ENCODE results near the gene DMKN.

The DMKN gene

GRCh38 chr19:35498984-35499527, 14.4 kb downstream of the DMKN start:
- Histone ChIP-seq H3K9me2 (replicated peaks; ENCODE audit: insufficient read depth, low read length) (no peaks in the 10 kb centered on the region), H4K20me1 (ENCODE audit: low read depth, low read length) (no peaks in the 10 kb centered on the region), H3K27ac (ENCODE audit: low read depth, low read length) (no peak overlapping the region), H3F3A (ENCODE audit: insufficient read depth) (no peaks in the 10 kb centered on the region), H3K27me3 (ENCODE audit: low read length) (no peaks in the 10 kb centered on the region), H2AFZ (ENCODE audit: low read depth, low read length, severe bottlenecking) (no peak overlapping the region), H3K36me3 (ENCODE audit: low read length) (no peaks in the 10 kb centered on the region), H3K4me2 (ENCODE audit: low read depth, low read length, poor library complexity, severe bottlenecking) (no peak overlapping the region), H3K9ac (ENCODE audit: low read length) (no peak overlapping the region), H3K4me3 (ENCODE audit: insufficient read depth, low read length, poor library complexity, severe bottlenecking) (no peak overlapping the region), H3K9me3 (ENCODE audit: insufficient read depth, low read length) (no peaks in the 10 kb centered on the region), H3K79me2 (ENCODE audit: insufficient read depth, low read length) (no peaks in the 10 kb centered on the region)
- TF ChIP-seq CTCF (IDR thresholded peaks at IDR 0.05; ENCODE audit: insufficient read depth, low read length, poor library complexity, severe bottlenecking): no peak

DNA sequence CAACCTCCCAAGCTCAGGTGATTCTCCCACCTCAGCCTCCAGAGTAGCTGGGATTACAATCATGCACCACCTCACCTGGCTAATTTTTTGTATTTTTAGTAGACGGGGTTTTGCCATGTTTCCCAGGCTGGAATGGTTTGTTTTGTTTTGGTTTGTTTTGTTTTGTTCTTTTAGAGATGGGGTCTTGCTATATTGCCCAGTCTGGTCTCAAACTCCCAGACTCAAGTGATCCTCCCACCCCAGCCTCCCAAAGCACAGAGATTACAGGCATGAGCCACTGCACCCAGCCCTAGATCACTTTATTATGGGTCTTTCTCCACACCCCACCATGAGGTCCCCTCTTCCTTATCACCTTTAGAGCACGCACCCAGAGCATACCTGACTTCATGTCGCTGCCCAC, 15.2 kb downstream of the DMKN start:
- Histone ChIP-seq H3K9me2 (replicated peaks; ENCODE audit: insufficient read depth, low read length) (no peaks in the 10 kb centered on the region), H3K9ac (ENCODE audit: low read length) (no peak overlapping the region), H3K79me2 (ENCODE audit: insufficient read depth, low read length) (no peaks in the 10 kb centered on the region), H3K4me3 (ENCODE audit: insufficient read depth, low read length, poor library complexity, severe bottlenecking) (no peak overlapping the region), H3K9me3 (ENCODE audit: insufficient read depth, low read length) (no peaks in the 10 kb centered on the region), H3K27ac (ENCODE audit: low read depth, low read length) (no peak overlapping the region), H3K27me3 (ENCODE audit: low read length) (no peaks in the 10 kb centered on the region), H2AFZ (ENCODE audit: low read depth, low read length, severe bottlenecking) (no peak overlapping the region), H4K20me1 (ENCODE audit: low read depth, low read length) (no peaks in the 10 kb centered on the region), H3K36me3 (ENCODE audit: low read length) (no peaks in the 10 kb centered on the region), H3K4me2 (ENCODE audit: low read depth, low read length, poor library complexity, severe bottlenecking) (no peak overlapping the region), H3F3A (ENCODE audit: insufficient read depth) (no peaks in the 10 kb centered on the region)
- TF ChIP-seq EZH2phosphoT487 (conservative IDR thresholded peaks at IDR 0.05; ENCODE audit: low read length): no peak

GRCh38 chr19:35497406-35497805, 16.0 kb downstream of the DMKN start:
- H3K36me3 ChIP-seq (ENCODE audit: low read length): no peaks in the 10 kb centered on the region
- H3K9me3 ChIP-seq (ENCODE audit: insufficient read depth, low read length): no peaks in the 10 kb centered on the region
- H3K9me2 ChIP-seq (replicated peaks; ENCODE audit: insufficient read depth, low read length): no peaks in the 10 kb centered on the region
- no peaks in the 10 kb centered on the region for H3K27me3 ChIP-seq (ENCODE audit: low read length)
- H2AFZ ChIP-seq (ENCODE audit: low read depth, low read length, severe bottlenecking): no peak overlapping the region
- TF ChIP-seq CTCF (IDR thresholded peaks at IDR 0.05; ENCODE audit: insufficient read depth, low read length, poor library complexity, severe bottlenecking): no peak
- no peak for TF ChIP-seq EZH2phosphoT487 (conservative IDR thresholded peaks at IDR 0.05; ENCODE audit: low read length)
- H3F3A ChIP-seq (ENCODE audit: insufficient read depth): no peaks in the 10 kb centered on the region
- no peaks in the 10 kb centered on the region for H3K79me2 ChIP-seq (ENCODE audit: insufficient read depth, low read length)
- H3K27ac ChIP-seq (ENCODE audit: low read depth, low read length): no peak overlapping the region
- no peaks in the 10 kb centered on the region for H4K20me1 ChIP-seq (ENCODE audit: low read depth, low read length)
- H3K9ac ChIP-seq (ENCODE audit: low read length): no peak overlapping the region
- H3K4me3 ChIP-seq (ENCODE audit: insufficient read depth, low read length, poor library complexity, severe bottlenecking): no peak overlapping the region
- no peak overlapping the region for H3K4me2 ChIP-seq (ENCODE audit: low read depth, low read length, poor library complexity, severe bottlenecking)

GRCh38 chr19:35495107-35496064, 18.1 kb downstream of the DMKN start:
- Histone ChIP-seq H3K9me2 (replicated peaks; ENCODE audit: insufficient read depth, low read length) (no peaks in the 10 kb centered on the region), H3K4me2 (ENCODE audit: low read depth, low read length, poor library complexity, severe bottlenecking) (no peak overlapping the region), H3K79me2 (ENCODE audit: insufficient read depth, low read length) (no peaks in the 10 kb centered on the region), H3K36me3 (ENCODE audit: low read length) (no peaks in the 10 kb centered on the region), H3F3A (ENCODE audit: insufficient read depth) (no peaks in the 10 kb centered on the region), H3K9ac (ENCODE audit: low read length) (no peak overlapping the region), H3K4me3 (ENCODE audit: insufficient read depth, low read length, poor library complexity, severe bottlenecking) (no peak overlapping the region), H3K27ac (ENCODE audit: low read depth, low read length) (no peak overlapping the region), H3K9me3 (ENCODE audit: insufficient read depth, low read length) (no peaks in the 10 kb centered on the region), H3K27me3 (ENCODE audit: low read length) (no peaks in the 10 kb centered on the region), H2AFZ (ENCODE audit: low read depth, low read length, severe bottlenecking) (no peak overlapping the region), H4K20me1 (ENCODE audit: low read depth, low read length) (no peaks in the 10 kb centered on the region)
- TF ChIP-seq EZH2phosphoT487 (conservative IDR thresholded peaks at IDR 0.05; ENCODE audit: low read length) (0 out of 2 replicates have a peak, but pooled peaks have one; percentile 56), CTCF (IDR thresholded peaks at IDR 0.05; ENCODE audit: insufficient read depth, low read length, poor library complexity, severe bottlenecking) (peak; percentile 78)

Data from SU-DHL-6 (cell line).